ENCODE data around the gene KRT86.

Gene KRT86

DNA sequence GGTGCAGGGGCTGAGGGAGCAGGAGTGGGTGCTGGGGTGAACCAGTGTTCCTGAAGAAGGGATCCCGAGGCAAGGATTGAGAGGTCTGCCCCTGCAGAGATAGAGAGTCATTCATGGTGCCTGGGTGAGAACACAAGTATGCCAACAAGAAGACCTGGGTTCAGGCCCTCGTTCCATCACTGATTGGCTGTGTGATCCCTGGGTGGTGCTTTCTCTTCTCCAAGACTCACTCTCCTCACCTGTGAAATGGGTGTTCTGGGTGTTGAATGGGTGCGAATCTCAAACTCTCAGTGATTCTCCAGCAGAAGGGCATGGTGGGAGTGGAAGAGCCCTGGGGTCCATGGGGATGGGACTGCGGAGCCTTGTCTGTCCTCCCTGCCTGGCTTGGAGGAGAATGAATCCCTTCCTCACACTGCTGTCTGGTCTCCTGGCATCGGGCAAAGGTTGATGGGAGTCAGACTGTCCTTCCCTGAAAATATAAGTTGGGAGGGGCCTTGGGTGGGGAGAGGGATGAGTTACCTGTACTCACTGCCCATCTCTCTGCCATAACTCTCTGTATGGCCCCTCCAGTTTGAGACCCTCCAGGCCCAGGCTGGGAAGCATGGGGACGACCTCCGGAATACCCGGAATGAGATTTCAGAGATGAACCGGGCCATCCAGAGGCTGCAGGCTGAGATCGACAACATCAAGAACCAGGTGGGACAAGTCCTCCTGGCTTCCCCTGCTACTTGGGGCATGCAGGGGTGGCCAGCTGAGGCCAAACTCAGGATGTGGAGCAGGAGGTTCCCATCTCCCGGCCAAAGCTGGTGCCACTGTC lies 31.8 kb upstream of the KRT86 start:
- no peak overlapping the region for H3K9ac ChIP-seq (ENCODE audit: low read length)

DNA sequence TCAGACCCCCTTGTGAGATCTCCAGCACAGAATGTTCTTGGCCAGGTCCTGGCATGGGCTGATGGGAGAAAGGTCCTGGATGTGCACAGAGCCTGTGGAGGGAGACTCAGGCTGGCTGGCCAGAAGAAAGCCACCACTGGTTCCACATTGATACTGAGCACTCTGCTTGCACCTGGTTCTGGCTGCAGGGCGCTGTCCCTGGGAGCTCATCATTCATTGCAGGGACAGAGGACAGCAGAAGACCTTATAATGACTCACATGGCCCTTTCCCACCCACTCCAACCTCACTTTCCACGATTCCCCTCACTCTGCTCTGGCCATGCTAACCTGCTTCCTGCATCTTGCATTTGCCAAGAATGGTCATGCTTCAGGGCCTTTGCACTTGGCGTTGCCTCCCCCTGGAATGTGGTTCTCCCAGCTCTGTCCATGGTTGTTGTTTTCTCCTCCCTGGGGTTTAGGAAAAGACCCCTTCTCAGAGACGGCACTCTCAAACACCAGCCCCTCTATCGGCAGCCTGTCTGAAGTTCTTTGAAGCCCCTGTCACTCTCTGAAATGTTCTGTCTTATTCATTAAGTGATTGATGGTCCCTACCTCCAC lies 31.1 kb upstream of the KRT86 start:
- peaks cover 17% of the 10 kb centered on the region for H3K4me1 ChIP-seq (ENCODE audit: control insufficient read depth, insufficient read depth, low read length)
- peak overlapping the region; percentile 79 for H3K27ac ChIP-seq (ENCODE audit: low read depth, low read length)
- peaks cover 3% of the 10 kb centered on the region for H3K27me3 ChIP-seq (ENCODE audit: control insufficient read depth, insufficient read depth, low read length)
- no peak overlapping the region for H3K4me3 ChIP-seq (ENCODE audit: low read length)
- H3K9ac ChIP-seq (ENCODE audit: low read length): no peak overlapping the region
- no peaks in the 10 kb centered on the region for H3K36me3 ChIP-seq (ENCODE audit: control insufficient read depth, insufficient read depth, low read length)

More for the DNA sequence above, 31.8 kb upstream of the KRT86 start:
- no peak overlapping the region for H3K4me3 ChIP-seq (ENCODE audit: low read length)
- H3K36me3 ChIP-seq (ENCODE audit: control insufficient read depth, insufficient read depth, low read length): no peaks in the 10 kb centered on the region
- peaks cover 17% of the 10 kb centered on the region for H3K4me1 ChIP-seq (ENCODE audit: control insufficient read depth, insufficient read depth, low read length)
- no peak overlapping the region for H3K27ac ChIP-seq (ENCODE audit: low read depth, low read length)
- H3K27me3 ChIP-seq (ENCODE audit: control insufficient read depth, insufficient read depth, low read length): peaks cover 3% of the 10 kb centered on the region

DNA sequence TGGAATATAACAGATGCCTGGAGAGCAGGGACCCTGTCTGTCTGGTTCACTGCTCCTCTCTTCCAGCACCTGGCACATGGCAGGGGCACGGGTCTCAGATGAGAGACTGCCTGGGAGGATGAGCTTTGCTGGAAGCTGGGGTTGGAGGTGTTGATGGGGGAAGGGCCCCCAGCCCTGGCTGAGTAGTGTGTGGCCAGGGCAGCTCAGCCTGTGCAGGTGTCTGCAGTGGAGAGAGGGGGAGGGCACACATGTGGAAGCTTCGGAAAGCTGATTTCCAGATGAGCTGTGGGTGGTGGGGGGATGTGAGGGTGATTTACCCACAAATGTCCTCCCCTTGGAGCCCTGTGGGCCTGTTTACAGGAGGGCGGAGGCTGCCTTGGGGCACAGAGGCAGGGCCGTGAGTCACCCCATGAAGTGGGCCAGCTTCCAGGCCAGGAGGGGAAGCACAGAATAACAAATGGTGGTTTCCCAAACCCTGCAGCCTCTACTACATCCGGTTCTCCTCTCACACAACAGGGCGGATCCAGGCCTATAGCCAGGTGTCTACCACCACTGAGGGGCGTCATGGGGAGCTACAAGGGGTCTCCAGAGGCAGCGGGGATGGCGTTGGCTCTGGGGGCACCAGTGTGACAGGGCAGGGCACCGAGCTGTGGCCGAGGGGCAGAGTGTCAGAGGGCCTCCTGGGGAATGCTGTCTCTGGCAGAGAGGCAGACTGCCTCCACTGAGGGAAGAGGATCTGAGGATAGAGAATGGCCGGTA lies 30.4 kb upstream of the KRT86 start:
- no peak overlapping the region for H3K9ac ChIP-seq (ENCODE audit: low read length)
- no peak overlapping the region for H3K4me3 ChIP-seq (ENCODE audit: low read length)
- peaks cover 20% of the 10 kb centered on the region for H3K4me1 ChIP-seq (ENCODE audit: control insufficient read depth, insufficient read depth, low read length)
- H3K27ac ChIP-seq (ENCODE audit: low read depth, low read length): peak overlapping the region; percentile 79
- no peaks in the 10 kb centered on the region for H3K36me3 ChIP-seq (ENCODE audit: control insufficient read depth, insufficient read depth, low read length)
- peaks cover 3% of the 10 kb centered on the region for H3K27me3 ChIP-seq (ENCODE audit: control insufficient read depth, insufficient read depth, low read length)

DNA sequence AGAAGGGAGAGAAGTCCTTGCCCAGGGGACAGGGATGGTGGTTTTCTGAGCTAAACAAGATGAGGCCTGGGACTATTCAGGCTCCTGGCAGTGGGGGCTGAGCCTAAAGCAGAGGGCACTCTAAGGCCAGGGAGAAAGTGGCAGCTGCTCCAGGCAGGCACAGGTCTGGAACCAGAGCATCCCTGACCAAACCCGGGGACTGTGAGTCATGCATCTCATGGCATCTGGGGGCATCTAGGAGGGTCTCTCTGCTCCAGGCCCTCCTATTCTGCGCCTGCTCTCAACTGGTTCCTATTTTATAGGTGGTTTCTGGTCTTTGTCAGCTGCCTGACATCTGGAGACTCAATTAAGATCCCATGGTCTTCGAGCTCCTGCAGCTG lies 29.8 kb upstream of the KRT86 start:
- no peak overlapping the region for H3K9ac ChIP-seq (ENCODE audit: low read length)
- no peak overlapping the region for H3K4me3 ChIP-seq (ENCODE audit: low read length)
- H3K36me3 ChIP-seq (ENCODE audit: control insufficient read depth, insufficient read depth, low read length): no peaks in the 10 kb centered on the region
- peaks cover 3% of the 10 kb centered on the region for H3K27me3 ChIP-seq (ENCODE audit: control insufficient read depth, insufficient read depth, low read length)
- peak overlapping the region; percentile 79 for H3K27ac ChIP-seq (ENCODE audit: low read depth, low read length)
- peaks cover 24% of the 10 kb centered on the region for H3K4me1 ChIP-seq (ENCODE audit: control insufficient read depth, insufficient read depth, low read length)

DNA sequence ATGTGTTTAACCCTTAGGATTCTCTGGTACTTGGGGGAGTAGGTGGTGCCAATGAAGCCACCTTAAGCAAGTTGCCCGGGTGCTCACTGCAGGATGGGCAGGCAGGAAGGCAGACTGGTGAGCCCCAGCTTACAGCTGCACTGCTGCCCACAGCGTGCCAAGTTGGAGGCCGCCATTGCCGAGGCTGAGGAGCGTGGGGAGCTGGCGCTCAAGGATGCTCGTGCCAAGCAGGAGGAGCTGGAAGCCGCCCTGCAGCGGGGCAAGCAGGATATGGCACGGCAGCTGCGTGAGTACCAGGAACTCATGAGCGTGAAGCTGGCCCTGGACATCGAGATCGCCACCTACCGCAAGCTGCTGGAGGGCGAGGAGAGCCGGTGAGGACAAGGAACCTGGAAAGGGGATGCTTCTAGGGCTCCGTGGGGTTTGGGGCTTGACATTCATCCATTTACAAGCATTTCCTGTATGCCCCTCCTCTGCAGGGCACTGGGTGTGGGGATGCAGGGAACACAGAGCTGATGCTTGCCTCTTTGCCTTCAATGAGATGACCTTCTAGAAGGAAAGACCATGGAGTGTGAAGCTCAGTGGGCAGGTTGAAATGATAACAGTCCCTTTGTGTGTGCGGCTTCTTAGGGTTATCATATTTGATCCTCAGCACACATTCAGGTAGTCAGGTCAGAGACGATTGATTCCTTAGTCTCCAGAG lies 29.0 kb upstream of the KRT86 start:
- Histone ChIP-seq H3K4me1 (ENCODE audit: control insufficient read depth, insufficient read depth, low read length) (peaks cover 24% of the 10 kb centered on the region), H3K9ac (ENCODE audit: low read length) (no peak overlapping the region), H3K27me3 (ENCODE audit: control insufficient read depth, insufficient read depth, low read length) (peaks cover 3% of the 10 kb centered on the region), H3K4me3 (ENCODE audit: low read length) (no peak overlapping the region), H3K36me3 (ENCODE audit: control insufficient read depth, insufficient read depth, low read length) (no peaks in the 10 kb centered on the region), H3K27ac (ENCODE audit: low read depth, low read length) (no peak overlapping the region)

DNA sequence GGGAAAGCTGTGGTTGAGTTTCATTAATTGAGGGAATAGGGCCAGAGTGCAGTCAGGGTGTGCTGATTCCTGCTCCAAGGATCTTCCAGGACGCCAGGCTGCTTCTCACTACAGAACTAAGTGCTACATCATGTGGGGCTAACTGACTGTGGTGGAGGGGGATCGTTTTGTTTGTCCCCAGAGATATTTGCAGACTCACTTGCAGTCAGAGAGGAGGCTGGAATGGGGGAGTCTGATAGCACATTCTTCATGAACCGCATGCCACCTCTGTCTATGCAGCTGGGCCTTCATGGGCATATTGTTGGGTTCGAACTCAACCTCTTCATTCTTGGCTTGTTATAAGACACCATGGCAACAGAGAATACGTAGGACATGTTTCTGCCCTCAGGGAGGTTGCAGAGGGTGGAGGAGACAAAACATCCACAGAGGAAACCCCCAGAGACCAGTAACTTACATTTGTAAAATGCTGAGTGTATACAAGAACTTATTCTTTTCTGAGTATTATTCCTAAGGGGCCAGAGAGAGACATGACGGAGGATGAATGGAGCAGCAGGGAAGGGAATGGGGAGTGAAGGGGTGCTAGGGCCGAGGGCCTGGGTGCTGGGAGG lies 28.4 kb upstream of the KRT86 start:
- Histone ChIP-seq H3K4me3 (ENCODE audit: low read length) (no peak overlapping the region), H3K36me3 (ENCODE audit: control insufficient read depth, insufficient read depth, low read length) (no peaks in the 10 kb centered on the region), H3K27me3 (ENCODE audit: control insufficient read depth, insufficient read depth, low read length) (peaks cover 3% of the 10 kb centered on the region), H3K27ac (ENCODE audit: low read depth, low read length) (no peak overlapping the region), H3K4me1 (ENCODE audit: control insufficient read depth, insufficient read depth, low read length) (peaks cover 24% of the 10 kb centered on the region), H3K9ac (ENCODE audit: low read length) (no peak overlapping the region)

DNA sequence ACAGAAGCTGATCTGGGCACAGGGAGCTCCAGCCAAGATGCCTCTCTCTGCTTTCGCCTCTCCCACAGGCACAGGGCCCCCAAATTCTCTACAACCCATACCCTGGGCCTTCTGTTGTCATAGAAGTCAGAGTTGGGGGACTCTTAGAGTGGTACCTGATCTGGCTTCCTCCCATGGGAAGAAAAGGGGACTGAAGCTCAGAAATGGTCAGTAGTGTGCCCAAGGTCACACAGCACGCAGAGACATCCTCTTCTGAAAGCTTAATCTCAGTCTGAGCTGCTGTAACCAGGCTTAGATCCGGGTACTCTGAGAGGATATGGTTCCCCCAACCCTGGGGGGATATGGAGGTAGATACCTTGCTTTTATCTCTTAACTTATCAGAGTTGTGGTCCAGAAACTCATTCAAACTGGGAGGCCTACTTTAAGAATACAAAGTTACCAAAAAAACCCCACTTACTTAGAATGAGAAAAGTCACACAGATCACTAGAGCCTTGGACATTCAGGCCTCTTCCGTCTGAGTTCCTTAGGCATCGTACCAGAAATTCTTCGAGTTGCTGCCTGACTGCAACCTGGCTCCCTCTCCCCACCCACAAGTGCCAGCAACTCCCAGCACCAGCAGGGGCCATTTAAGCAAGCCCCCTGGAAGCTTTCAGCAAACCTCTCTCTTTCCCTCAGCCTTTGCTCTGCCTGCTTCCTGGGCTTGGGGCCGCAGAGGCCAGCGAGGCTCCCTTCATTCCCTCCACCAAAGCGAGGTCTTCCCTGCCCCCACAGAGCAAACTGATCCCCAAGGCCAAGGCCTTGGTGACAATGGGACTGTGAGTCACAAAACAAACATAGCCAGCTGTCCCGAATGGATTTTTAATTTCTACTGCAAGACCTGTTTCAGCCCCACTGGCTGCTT lies 27.5 kb upstream of the KRT86 start:
- no peaks in the 10 kb centered on the region for H3K36me3 ChIP-seq (ENCODE audit: control insufficient read depth, insufficient read depth, low read length)
- no peak overlapping the region for H3K4me3 ChIP-seq (ENCODE audit: low read length)
- peaks cover 24% of the 10 kb centered on the region for H3K4me1 ChIP-seq (ENCODE audit: control insufficient read depth, insufficient read depth, low read length)
- H3K9ac ChIP-seq (ENCODE audit: low read length): no peak overlapping the region
- no peak overlapping the region for H3K27ac ChIP-seq (ENCODE audit: low read depth, low read length)
- peaks cover 3% of the 10 kb centered on the region for H3K27me3 ChIP-seq (ENCODE audit: control insufficient read depth, insufficient read depth, low read length)

DNA sequence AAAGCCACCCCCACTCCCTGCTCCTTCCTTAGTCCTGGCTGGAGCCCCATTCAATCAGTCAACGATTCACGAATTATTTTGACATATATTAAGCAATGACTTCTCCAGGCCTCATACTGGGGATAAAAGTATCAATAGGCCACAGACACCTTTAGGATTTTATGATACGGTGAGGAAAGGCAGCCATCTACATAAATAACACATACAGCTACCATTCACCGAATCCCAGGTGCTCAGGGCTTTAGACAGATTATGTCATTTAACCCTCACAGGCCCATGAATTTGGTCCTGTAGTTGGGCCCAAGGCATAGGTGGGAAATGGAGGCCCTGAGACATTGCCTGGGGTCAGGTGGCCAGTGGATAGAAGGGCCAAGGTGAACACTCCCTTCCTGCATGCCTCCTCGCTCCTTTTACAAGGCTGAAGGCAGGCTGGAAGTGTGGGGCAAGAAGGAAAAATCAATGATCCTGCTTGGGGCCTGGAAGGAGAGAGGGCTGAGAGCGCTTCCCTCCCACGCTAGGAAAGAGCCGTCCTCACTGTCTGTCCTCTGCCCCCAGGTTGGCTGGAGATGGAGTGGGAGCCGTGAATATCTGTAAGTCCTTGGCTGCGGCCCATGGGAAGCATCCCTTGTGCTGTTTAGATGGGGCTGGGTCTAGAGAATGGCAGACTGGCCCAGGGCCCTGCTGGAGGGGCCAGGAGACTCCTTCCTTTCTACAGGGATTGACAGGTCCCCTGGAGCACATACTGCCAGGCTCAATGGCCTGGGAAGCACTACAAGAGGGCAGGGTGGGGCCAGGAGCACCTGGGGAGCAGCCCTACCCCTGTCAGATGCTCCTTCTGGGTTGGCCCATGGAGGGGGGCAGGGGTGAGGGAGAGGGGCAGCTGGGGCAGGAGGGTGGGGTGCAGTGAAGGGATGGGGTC lies 26.6 kb upstream of the KRT86 start:
- peaks cover 24% of the 10 kb centered on the region for H3K4me1 ChIP-seq (ENCODE audit: control insufficient read depth, insufficient read depth, low read length)
- no peak overlapping the region for H3K4me3 ChIP-seq (ENCODE audit: low read length)
- no peaks in the 10 kb centered on the region for H3K36me3 ChIP-seq (ENCODE audit: control insufficient read depth, insufficient read depth, low read length)
- no peak overlapping the region for H3K9ac ChIP-seq (ENCODE audit: low read length)
- H3K27me3 ChIP-seq (ENCODE audit: control insufficient read depth, insufficient read depth, low read length): peaks cover 3% of the 10 kb centered on the region
- peak overlapping the region; percentile 53 for H3K27ac ChIP-seq (ENCODE audit: low read depth, low read length)

DNA sequence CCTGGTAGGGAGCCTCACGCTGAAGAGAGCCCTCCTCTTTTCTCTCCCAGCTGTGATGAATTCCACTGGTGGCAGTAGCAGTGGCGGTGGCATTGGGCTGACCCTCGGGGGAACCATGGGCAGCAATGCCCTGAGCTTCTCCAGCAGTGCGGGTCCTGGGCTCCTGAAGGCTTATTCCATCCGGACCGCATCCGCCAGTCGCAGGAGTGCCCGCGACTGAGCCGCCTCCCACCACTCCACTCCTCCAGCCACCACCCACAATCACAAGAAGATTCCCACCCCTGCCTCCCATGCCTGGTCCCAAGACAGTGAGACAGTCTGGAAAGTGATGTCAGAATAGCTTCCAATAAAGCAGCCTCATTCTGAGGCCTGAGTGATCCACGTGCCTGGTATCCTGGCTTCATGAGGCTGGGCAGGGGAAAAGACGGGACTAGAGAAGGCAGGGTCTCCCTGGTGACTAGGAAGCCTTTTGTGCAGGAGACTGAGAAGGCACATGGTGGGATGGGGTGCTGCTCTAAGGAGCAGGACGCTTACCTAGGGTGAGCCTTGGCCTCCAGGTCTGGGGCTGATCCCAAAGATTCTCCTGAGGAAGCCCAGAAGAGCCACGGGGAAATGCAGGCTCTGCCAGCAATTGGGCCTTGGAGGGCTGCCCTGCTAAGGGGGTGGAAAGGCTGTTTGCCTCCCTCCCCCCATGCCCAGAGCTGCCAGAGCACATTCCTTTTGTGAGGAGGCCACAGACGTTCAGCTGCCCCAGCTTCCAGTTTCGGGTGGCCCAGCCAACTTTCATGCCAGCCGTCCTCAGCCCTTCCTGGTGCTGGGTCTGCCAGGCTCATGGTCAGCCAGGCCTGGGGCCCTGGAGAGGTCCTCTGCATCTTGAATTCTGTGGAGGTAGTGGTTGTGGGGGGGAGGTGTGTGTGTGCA lies 25.6 kb upstream of the KRT86 start:
- H3K27ac ChIP-seq (ENCODE audit: low read depth, low read length): peak overlapping the region; percentile 53
- H3K36me3 ChIP-seq (ENCODE audit: control insufficient read depth, insufficient read depth, low read length): no peaks in the 10 kb centered on the region
- peaks cover 16% of the 10 kb centered on the region for H3K4me1 ChIP-seq (ENCODE audit: control insufficient read depth, insufficient read depth, low read length)
- no peak overlapping the region for H3K4me3 ChIP-seq (ENCODE audit: low read length)
- H3K27me3 ChIP-seq (ENCODE audit: control insufficient read depth, insufficient read depth, low read length): peaks cover 3% of the 10 kb centered on the region
- H3K9ac ChIP-seq (ENCODE audit: low read length): no peak overlapping the region

DNA sequence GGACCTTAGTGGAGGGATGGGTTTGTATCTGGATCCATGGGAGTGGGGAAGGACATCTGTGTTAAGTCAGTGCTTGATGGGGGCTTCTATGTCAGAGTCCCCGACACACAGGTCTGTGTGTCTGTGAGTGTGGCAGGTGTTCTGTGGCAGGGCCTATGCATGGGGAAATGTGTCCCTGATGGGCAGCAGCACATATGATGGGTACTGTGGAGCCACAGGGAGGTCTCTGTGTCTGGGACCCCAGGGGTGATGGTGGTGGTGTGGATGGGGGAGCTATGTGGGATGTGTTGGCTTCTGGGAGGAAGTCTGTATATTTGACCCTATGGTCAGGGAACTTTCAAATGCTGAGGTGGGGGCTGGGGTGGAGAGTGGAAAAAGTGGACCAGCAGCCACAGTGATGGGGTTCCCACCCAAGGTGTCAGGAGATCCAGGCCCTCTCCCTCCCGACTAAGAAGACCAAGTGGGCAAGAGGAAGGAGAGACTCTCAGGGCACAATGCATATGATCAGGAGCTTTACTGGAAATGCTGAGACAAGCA lies 24.9 kb upstream of the KRT86 start:
- H3K9ac ChIP-seq (ENCODE audit: low read length): no peak overlapping the region
- H3K27ac ChIP-seq (ENCODE audit: low read depth, low read length): peak overlapping the region; percentile 52
- H3K36me3 ChIP-seq (ENCODE audit: control insufficient read depth, insufficient read depth, low read length): no peaks in the 10 kb centered on the region

More for the DNA sequence above, 24.9 kb upstream of the KRT86 start:
- H3K4me1 ChIP-seq (ENCODE audit: control insufficient read depth, insufficient read depth, low read length): peaks cover 8% of the 10 kb centered on the region
- no peak overlapping the region for H3K4me3 ChIP-seq (ENCODE audit: low read length)
- peaks cover 3% of the 10 kb centered on the region for H3K27me3 ChIP-seq (ENCODE audit: control insufficient read depth, insufficient read depth, low read length)

Measured in rectal smooth muscle tissue (tissue), 1 donor.